AG09309 (cell line): ENCODE results near the gene ORC4.

ENCODE experiments used
- DNase-seq: peaks from one replicate; pipeline ENCODE4 v3.0.0-alpha.2; 2010; ENCODE audit warnings: low read depth
- H3K4me3 ChIP-seq: 2 replicates; pipeline ENCODE4 v1.5.1; 2011; ENCODE audit warnings: mild to moderate bottlenecking, low read depth, low read length, moderate library complexity; ENCODE audit not compliant: control insufficient read depth
- TF ChIP-seq, protein P1 (sequence below): IDR thresholded peaks from 2 replicates; pipeline ENCODE4 v1.5.1; 2011; ENCODE audit warnings: mild to moderate bottlenecking, low read depth, low read length, inconsistent platforms; ENCODE audit not compliant: insufficient read depth, control insufficient read depth; ENCODE audit errors: missing control alignments

ORC4 gene

DNA sequence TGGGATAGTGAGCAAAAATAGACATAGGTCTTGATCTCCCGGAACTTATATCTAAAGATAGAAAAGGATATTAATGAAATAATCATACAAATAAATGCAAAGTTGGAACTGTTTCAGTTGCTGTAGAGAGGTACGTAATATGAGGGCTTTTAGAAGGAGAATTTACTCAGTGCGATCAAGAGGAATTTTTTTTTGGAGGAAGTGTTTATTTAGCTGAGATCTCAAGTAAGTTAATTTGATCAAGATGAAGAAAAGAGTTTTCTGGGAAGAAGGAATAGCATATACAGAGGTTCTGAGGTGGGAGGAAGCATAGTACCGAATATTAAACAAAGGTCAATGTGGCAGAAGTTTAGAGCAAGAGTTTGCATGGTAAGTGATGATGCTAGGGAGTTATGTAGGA, 11.7 kb upstream of the ORC4 start:
- TF ChIP-seq, protein P1, sequence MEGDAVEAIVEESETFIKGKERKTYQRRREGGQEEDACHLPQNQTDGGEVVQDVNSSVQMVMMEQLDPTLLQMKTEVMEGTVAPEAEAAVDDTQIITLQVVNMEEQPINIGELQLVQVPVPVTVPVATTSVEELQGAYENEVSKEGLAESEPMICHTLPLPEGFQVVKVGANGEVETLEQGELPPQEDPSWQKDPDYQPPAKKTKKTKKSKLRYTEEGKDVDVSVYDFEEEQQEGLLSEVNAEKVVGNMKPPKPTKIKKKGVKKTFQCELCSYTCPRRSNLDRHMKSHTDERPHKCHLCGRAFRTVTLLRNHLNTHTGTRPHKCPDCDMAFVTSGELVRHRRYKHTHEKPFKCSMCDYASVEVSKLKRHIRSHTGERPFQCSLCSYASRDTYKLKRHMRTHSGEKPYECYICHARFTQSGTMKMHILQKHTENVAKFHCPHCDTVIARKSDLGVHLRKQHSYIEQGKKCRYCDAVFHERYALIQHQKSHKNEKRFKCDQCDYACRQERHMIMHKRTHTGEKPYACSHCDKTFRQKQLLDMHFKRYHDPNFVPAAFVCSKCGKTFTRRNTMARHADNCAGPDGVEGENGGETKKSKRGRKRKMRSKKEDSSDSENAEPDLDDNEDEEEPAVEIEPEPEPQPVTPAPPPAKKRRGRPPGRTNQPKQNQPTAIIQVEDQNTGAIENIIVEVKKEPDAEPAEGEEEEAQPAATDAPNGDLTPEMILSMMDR: no peak
- H3K4me3 ChIP-seq: no peak overlapping the region
- DNase-seq: no peak

DNA sequence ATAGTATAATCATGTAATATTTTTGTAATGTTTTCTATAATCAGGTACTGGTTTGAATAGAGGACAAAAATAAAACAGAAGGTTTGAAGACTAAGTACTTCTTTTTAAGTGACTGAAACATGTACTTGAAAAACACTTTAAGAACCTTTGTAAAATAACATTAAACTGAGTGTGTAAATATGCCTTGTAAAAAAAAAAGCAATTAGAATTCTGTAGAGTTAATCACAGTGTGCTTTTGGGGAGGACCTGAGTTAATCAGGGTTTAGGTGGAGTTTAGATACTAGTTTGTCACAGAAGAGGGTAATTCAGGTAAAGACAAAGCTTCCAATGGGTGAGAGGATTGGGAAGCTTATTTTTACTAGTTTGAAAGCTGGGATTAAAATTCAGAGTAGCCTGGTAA, 10.6 kb upstream of the ORC4 start:
- TF ChIP-seq, protein P1: no peak
- DNase-seq: no peak
- H3K4me3 ChIP-seq: no peak overlapping the region

DNA sequence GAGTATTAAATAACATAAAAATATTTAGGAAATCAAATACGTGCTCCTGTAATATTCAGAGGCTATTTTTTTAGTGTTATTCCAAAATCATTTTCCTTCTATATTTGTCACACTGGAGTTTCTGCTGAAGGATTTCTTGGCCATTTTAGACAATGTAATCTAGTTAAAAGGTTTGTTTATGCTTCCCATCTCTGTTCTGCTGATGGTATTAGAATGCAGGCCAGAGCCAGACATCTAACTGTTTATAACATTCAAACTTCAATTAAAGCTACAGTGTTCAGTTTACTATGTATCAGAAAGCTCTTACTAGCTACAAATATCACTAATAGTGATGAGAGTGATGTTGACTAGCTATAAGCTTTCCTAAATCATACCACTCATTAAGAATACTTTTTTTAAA, 8.2 kb upstream of the ORC4 start:
- H3K4me3 ChIP-seq: no peak overlapping the region
- no peak for DNase-seq
- TF ChIP-seq, protein P1: no peak

DNA sequence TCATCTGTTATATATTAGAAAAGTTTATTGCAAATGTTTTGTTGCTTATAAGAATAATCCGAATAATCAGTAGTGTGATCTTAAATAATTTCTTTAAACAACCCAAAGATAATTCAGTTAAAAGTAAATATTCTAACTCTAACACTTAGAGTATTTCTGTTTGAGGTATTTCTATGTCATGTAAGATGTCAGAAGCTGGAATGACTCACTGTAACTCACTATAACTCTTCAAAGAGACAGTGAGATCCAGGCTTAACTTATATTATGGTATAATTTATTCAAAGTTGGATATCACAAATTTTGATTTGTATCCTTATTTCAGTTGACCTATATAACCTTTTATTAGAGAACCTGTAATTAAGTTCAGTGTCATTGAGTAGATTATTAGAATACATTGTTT, 7.3 kb upstream of the ORC4 start:
- no peak for DNase-seq
- TF ChIP-seq, protein P1: no peak

DNA sequence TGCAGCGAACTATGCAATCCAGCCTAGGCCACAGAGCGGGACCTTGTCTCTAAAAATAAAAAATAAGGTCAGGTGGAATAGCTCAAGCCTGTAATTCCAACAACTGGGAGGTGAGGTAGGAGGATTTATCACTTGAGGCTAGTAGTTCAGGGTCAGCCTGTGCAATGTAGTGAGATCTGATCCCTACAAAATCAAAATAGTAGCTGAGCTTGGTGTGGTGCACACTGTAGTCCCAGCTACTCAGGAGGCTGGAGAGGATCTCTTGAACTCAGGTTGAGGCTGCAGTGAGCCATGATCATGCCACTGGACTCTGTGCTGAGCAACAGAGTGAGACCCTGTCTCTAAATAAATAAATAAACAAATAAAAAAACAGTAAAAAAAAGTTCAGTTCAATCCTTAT, 6.0 kb upstream of the ORC4 start:
- H3K4me3 ChIP-seq: no peak overlapping the region
- DNase-seq: no peak
- TF ChIP-seq, protein P1: no peak

More for the DNA sequence above, 7.3 kb upstream of the ORC4 start:
- H3K4me3 ChIP-seq: no peak overlapping the region

DNA sequence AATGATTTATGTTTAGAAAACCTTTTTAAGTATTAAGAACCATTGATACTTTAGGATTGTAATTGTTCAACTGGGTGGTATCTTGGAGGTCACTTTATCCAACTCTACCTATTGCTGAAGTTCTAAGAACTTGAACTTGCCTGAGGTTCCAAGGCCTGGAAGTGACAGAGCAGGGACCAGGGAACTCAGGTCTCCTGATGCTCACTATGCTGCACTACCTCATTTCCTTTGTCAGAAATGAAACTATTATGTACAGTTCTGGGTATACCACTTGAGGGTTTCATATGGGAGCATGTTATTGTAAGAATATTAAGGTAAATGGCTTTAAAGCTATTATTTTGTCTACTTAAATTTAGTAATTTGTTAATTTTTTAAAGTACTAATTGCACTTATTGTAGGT, 3.3 kb upstream of the ORC4 start:
- TF ChIP-seq, protein P1: no peak
- no peak overlapping the region for H3K4me3 ChIP-seq
- no peak for DNase-seq

DNA sequence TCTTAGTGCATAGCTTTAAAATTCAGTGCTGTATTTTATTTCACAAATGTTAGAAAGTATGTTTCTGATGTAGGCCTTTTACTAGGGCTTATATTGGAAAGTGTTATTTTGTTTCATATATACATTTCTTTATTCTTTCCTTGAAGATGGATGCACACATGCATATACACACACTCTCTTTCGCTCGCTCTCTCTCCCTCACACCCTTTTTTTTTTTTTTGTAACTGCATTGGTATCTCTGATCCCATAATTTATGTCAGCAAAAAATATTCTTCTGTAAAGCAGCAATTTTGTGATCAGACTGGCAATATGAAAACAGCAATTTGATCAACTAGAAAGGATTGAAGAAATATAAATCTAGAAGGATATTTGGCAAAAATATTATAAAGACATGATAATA, 2.3 kb upstream of the ORC4 start:
- no peak for DNase-seq
- no peak overlapping the region; the same call in 1 of the 2 replicates for H3K4me3 ChIP-seq
- TF ChIP-seq, protein P1: no peak
